HG03103 (cell line): Measurements from ENCODE around the gene NUPR2.
"Not testable (repeated sequence)": the region's sequence is repeated elsewhere in the genome, so short reads cannot be mapped to it uniquely, and the experiment has no call there.

ENCODE experiments used
- ATAC-seq: cut with Tn5 transposase; IDR thresholded peaks from one replicate; pipeline ENCODE4 v1.9.1; 2021; ENCODE audit warnings: low read depth; ENCODE audit not compliant: unreplicated experiment

NUPR2 gene, protein sequence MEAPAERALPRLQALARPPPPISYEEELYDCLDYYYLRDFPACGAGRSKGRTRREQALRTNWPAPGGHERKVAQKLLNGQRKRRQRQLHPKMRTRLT

DNA sequence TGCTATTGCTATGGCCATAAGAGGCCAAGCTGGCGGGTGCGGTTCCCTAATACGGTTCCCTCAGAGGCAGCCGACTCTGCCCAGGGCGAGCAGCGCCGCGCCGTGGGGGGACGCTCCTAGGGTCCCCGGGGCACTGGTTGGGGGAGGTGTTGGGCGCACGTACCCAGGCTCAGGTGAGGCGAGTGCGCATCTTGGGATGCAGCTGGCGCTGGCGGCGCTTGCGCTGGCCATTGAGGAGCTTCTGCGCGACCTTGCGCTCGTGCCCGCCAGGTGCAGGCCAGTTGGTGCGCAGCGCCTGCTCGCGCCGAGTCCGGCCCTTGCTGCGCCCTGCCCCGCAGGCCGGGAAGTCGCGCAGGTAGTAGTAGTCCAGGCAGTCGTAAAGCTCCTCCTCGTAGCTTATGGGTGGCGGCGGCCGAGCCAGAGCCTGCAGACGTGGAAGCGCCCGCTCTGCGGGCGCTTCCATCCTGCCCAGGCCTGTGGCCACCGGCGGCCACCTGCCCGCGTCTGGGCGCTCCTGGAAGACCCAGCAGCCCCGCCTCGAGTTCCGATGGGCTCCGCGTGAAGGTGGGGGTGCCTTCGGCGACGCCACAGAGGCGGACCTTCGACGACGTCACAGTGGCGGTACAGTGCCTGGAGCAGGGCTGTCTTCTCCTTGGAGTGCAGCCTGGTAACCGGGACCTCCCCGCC, at the start of gene NUPR2:
Gene NUPR2 (minus strand): TSS at position 566 of the 687 bp plus-strand sequence. CDS start 103 bp downstream, at position 463.
- ATAC-seq: no peak

DNA sequence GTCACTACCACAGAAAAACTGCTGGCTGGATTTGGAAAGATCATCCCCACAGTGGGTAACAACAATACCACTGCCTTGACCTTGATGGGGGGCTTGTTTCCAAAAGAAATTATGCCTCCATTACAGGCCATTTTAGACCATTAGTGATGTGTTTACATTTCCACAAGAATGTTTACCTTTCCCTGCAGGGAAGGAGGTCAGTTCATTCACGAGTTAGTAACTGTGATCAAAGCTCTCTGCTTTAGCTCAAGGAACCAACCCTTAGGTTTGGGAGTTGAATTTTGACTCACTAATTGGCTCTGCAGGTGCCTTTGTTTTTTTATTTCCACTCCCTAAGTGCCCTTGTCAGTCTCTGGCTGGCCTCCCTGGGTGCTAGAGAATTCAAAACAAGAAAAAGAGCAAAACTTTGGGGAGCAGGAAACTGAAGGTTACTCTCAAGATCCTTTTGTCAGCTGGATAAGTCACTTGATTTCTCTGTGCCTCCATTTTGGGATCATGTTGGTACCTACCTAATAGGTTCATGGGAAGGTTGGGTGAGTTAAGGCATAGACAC, 41.1 kb upstream of the NUPR2 start:
- ATAC-seq: no peak

DNA sequence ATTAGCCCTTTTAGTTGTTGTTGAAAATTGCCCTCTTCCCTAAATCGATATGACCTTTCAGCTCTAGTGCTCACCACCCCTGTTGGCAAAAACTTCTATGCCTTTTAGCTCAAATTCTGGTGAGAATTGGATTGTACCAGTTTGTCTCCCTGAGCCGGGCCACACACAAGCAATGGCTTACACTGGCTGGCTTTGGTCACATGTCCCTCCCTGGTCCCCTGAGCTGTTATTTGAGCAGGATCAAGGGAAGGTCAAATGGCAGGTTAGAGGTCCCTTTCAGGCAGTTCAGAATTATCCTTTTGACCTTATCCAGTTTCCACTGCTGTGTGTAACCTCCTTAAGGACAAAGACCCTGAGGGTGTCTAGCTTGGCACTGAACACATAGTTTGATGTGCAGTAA, 14.8 kb upstream of the NUPR2 start:
- not testable (repeated sequence) for ATAC-seq

DNA sequence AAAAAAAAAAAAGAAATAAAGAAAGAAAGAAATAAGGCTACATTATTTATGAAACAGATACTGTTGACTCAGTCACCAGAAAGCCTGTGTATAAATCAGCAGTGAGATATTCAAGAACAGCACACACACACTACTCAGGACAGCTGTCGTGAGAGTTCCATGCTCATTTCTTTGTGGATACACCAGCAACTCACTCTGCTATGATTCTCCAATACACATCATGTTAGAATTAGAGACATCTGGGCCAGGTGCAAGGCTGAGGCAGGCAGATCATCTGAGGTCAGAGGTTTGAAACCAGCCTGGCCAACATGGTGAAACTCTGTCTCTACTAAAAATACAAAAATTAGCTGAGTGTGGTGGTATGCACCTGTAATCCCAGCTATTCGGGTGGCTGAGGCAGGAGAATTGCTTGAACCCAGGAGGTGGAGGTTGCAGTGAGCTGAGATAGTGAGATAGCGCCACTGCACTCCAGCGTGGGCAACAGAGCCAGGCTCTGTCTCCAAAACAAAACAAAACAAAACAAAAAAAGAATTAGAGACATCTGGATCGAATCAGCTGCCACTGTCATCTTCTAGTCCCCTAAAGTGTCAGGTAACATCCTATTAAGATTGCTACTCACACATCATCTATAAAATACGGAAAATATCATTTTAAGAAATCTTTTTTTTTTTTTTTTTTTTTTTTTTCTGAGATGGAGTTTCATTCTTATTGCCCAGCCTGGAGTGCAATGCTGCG, 11.2 kb upstream of the NUPR2 start:
- no peak for ATAC-seq

DNA sequence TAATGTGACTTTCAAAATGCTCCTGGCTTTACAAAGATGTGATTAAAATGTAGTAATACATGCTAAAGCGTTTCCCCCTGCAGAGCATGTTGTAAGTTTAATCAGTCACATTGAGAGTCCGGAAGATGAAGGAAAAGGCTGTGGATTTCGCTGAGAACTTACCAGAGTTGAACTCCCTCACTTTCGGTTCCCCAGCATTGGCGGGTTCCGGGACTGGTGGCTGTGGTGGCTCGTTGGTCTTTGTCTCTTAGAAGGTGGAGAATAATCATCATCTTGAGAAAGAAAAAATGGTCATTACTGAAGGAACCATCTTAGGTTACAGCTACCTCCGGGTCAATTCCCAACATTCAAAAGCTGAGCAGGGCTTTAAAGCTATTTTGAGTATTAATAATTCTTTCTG, 9.6 kb upstream of the NUPR2 start:
- no peak for ATAC-seq

DNA sequence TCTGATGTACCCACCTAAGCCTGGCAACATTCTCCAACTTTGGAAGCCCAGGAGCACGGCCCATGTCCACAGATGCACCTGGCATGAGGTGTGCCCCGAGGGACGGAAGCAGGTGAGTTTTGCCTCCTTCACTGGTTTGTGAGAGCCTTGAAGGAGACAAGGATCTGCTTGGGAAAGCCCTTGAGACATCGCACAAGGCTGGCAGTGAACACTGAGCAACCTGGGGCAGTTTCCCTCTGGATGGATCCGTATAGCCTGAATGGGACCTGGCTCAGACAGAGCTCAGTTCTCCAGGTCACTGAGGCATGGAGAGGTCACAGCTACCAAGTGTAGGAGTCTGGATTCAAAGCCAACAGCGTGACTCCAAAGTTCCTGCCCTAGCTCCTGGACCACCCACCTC, 8.8 kb upstream of the NUPR2 start:
- ATAC-seq: no peak

DNA sequence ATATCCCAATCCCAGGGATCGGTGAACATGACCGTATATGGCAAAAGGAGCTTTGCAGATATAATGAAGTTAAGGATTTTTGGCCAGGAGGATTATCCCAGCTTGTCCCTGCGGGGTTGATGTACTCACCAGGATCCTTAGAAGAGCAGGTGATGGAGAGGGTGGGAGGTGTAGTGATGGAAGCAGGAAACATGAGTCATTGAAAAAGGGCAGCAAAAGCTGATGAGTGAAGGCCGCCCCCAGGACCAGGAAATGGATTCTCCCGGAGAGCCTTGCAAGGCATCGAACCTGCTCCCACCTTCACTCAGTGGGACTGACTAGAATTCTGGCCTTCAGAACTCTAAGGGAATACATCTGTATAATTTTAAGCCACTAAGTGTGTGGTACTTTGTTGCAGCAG, 5.2 kb upstream of the NUPR2 start:
- ATAC-seq: no peak

DNA sequence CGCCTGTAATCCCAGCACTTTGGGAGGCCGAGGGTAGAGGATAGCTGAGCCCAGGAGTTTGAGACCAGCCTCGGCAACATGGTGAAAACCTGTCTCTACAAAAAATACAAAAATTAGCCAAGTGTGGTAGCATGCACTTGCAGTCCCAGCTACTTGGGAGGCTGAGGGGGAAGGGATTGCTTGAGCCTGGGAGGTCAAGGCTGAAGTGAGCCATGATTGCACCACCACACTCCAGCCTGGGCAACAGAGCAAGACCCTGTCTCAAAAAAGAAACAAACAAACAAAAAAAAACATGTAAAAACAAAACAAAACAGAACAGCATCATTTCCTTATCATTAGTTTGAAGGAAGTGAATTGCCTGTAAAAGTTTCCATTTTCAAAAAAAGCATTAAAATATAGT, 4.0 kb downstream of the NUPR2 start:
- ATAC-seq: not testable (repeated sequence)

DNA sequence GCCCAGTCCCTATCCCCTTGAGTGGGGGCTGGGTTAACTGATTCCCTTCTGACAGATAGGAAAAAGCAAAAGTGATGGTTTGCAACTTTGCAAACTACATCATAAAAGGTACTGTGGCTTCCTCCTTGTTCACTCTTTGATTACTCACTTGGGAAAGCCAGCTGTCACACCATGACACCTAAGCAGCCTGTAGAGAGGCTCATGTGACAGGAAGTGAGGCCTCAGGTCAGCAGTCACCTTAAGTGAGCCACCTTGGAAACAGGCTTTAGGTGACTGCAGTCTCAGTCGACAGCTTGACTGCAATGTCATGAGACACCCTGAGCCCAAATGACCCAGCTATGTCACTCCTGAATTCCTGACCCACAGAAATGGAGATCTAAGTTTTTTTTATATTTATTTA, 5.6 kb downstream of the NUPR2 start:
- ATAC-seq: no peak

DNA sequence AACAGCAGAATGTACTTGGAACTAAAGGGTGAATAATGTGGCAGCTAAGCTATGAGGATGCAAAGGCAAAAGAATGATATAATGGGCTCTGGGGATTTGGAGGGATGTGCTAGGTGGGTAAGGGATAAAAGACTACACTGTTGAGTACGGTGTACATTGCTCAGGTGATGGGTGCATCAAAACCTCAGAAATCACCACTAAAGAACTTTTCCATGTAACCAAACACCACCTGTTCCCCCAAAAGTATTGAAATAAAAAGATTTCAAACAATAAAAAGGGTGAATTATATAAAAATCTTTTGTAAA, 8.3 kb downstream of the NUPR2 start:
- ATAC-seq: no peak

DNA sequence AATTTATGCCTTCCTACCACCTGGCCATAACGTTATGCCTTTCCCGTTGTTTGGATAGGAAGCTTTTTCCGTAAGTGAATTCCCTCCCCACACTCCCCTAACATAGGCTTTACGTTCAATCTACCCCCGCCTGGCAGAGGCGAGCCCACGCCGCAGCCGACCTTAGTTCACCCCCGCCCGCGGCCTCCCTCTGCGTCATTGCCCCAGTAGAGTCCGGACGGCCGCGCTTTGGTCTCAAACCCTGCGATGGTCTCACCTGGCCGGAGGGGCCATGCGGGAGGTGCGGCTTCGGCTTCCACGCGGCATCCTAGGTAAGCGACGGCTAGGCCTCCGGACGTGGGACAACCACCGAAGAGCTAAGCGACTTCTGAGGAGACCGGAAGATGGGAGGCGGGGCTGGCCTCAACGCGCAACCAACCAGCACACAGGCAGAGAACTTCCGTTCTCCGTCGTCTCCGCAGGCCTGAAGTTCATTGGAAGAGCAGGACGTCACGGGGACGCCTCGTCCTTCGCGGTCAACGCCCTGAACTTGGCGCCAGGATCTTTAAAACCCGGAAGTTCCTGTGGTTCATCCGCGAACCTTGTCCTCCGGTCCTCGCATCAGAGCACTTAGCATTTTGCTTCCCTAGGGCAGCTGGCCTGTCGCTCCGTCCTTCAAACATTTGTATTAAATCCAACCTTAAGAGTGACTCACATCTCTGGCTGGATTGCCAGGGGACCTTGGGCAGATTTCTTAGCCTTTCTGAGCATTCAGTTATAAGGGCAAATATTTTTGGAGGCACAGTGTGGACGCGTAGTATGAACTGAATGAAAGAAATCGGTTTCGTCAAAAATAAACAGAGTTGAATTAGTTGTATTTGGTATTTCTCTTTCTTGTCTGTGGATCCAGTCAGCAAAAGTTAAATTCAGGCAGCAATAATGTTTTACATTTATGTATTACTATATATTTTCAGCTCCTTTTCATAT, 9.8 kb downstream of the NUPR2 start, which contains the start of gene CHCHD2:
Gene CHCHD2 (minus strand): TSS at position 369 of the 966 bp plus-strand sequence. CDS start 63 bp downstream, at position 306.
- peak; percentile 99 for ATAC-seq

DNA sequence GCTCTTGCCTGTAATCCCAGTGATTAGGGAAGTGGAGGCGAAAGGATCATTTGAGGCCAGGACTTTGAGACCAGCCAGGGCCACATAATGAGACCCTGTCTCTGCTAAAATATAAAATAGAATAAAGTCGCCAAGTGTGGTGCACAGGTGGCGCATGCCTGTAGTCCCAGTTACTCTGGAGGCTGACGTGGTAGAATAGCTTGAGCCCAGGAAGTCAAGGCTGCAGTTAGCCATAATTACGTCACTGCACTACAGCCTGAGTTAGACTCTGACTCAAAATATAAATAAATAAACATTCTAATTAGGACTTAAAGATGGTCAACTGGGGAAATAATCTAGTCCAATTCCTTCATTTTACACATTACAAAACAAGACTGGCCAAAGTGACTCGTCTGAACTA, 10.7 kb downstream of the NUPR2 start:
- ATAC-seq: no peak

DNA sequence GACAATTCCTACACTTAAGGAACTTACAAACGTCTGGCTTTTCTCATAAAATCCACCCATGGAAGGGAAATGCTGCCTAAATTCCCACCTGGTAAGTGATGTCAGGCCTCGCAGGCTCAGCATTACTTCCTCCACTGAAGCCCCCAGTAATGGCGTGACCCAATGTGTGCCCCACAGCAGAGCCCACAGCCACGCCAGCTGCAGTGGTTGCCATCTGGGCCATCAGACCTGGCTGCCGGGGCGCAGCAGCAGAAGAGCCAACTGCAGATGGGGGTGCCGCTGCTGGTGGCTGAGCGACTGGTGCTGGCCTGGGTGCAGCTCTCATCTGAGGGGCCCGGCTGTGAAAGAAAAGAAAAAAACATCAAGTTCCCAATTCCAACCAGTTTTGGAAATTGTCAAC, 12.1 kb downstream of the NUPR2 start:
- not testable (repeated sequence) for ATAC-seq

DNA sequence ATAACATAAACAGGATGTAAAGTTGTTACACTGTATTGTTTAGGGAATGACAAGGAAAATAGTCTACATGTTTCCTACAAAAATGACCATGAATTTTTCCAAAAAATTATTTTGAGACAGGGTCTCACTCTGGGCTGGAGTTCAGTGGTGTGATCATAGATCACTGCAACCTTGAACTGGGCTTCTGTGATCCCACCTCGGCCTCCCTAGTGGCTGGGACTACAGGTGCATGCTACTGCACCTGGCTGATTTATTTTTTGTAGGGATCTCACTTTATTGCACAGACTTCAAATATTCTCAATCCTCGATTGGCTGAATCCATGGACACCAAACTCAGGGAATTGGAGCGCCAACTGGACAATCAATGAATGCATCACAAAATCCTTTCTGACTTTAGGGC, 16.6 kb downstream of the NUPR2 start:
- ATAC-seq: no peak

DNA sequence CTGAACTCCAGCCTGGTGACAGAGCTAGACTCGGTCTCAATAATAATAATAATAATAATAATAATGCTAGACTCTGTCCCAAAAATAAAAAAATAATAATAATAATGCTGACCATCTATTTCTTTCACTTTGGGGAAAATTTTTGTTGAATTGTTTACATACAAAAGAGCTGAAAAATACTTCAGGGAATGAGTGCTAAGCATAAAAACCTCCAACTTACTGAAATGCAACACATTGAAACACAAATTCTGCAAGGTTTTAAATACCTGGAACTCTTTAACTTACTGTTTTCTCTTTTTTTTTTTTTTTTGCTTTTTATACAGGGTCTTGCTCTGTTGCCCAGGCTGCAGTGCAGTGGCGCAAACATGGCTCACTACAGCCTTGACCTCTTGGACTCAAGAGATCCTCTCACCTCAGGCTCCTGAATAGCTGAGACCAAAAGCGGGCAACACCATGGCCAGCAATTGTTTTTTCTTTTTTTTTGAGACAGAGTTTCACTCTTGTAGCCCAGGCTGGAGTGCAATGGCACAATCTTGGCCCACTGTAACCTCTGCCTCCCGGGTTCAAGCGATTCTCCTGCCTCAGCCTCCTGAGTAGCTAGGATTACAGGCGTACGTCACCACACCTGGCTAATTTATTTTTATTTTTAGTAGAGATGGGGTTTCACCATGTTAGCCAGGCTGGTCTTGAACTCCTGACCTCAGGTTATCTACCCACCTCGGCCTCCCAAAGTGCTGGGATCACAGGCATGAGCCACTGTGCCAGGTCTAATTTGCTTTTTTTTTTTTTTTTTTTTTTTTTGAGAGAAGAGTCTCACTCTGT, 17.8 kb downstream of the NUPR2 start:
- not testable (repeated sequence) for ATAC-seq

DNA sequence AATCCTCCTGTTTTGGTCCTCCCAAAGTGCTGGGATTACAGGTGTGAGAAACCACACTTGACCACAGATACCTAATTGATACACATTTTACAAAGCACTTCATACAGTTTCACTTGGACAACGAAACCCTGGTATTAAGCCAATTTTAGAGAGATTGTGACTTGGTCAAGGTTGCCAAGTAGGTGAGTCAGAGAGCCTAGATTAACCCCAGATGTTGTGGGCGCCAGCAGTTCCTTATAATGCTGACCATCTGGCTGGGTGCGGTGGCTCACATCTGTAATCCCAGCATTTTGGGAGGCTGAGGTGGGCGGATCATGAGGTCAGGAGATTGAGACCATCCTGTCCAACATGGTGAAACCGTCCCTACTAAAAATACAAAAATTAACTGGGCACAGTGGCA, 18.5 kb downstream of the NUPR2 start:
- no peak for ATAC-seq

DNA sequence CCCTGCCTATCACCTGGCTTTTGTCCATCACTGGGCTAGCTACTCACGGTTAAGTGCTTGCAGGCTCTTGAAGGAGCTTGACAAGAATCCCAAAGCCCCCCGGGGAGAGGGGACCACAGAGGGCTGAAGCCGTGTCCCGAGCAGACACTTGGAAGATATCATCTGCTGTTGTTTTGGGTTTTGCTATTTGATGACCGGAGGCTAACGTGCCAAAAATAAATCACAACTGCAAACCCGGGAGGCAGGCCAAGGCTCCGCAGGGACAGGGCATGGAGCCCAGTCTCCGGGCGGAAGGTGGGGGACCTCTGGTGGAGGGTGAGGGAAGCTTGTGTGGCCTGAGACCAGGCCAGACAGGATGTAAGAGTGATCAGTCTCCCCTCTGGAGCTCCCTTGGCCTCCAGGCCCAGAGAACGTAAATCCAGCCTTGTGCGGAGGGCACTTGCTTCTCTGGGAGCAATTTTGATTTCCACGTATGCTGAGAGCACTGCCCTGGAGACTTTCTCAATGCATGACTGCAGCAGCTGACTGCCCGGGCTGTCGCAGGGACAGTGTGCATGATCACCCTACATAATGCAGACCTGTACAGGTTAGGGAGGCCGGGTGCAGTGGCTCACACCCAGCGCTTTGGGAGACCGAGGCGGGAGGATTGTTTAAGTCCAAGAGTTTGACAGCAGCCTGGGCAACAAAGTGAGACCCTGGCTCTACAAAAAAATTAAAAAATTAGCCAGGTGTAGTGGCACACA, 23.3 kb downstream of the NUPR2 start, which contains the start of gene PHKG1:
Gene PHKG1 (minus strand): TSS at position 164 of the 743 bp plus-strand sequence. CDS start 4,011 bp downstream, outside the sequence.
- no peak for ATAC-seq

DNA sequence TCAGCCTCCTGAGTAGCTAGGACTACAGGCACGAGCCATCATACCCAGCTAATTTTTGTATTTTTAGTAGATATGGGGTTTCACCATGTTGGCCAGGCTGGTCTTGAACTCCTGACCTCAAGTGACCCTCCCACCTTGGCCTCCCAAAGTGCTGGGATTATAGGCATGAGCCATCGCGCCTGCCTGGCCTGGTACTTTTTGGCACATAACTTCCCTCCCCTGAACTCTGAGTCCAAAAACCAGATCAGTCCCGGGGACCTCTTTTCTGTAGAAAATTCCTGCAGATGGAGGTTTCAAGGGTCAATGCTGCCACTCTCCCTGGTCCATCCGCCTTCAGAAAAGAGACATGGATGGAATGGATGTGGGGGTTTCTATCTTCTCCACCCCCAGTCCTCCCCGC, 23.8 kb downstream of the NUPR2 start:
- ATAC-seq: not testable (repeated sequence)

DNA sequence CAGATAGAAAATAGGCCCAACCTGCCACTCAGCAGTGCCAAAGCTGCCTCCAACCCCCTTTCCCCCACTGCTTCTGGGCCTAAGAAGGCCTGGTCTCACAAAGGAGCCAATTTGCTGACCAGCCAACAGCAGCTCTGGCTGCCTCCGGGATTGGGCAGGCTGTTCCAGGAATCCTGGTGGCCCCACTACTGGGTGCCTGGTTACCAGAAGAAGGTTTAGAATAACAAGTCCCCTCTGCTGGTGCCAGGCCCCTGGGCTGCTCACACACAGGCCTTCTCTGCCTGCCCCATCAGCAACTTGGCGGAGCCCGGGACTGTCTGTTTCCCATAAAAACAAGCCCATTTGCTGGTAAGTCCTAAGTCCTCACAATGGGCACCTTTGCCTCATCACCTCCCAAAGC, 24.6 kb downstream of the NUPR2 start:
- no peak for ATAC-seq
